Right forelimb (tissue), 1 donor: Measurements from ENCODE around the gene OR51B2.

ENCODE experiments used
- DNase-seq: peaks from one replicate; pipeline ENCODE4 v3.0.0-alpha.2; 2018

Gene OR51B2

DNA sequence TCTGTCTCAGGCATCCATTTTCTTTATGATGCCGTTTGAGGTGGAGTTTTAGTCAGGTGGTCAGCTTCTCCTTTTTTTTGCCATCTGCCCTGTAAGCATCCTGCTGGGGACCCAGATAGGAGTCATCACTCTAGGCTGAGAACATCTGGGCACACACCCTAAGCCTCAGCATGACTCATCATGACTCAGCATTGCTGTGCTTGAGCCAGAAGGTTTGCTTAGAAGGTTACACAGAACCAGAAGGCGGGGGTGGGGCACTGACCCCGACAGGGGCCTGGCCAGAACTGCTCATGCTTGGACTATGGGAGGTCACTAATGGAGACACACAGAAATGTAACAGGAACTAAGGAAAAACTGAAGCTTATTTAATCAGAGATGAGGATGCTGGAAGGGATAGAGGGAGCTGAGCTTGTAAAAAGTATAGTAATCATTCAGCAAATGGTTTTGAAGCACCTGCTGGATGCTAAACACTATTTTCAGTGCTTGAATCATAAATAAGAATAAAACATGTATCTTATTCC lies 43.5 kb downstream of the OR51B2 start:
- no peak for DNase-seq

DNA sequence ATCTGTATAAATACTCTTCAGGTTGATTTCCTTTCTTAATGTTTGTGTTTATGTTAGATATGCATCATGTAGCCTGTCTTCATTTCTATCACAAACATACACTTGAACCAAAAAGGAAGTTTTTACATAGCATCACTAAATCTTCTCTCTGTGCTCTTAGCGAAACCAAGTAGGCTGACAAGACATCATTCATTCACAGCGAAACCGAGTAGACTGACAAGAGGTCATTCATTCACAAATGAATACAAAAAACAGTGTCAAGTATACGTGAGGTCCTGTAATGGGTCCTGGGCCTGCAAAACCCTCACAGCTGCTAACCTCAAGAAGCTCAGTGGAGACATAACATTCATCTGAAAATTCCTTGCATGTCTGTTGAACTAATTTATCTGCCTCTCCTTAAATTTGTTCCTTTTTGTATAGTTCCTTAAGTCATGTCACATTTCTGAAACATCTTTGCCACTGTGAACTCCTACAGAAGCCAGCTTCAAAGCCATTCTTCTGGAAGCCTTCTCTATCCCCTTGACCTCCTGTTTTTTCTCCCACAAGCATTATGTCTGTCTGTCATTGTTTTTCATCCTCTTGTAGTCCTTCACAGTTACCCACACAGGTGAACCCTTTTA lies 44.5 kb downstream of the OR51B2 start:
- no peak for DNase-seq

DNA sequence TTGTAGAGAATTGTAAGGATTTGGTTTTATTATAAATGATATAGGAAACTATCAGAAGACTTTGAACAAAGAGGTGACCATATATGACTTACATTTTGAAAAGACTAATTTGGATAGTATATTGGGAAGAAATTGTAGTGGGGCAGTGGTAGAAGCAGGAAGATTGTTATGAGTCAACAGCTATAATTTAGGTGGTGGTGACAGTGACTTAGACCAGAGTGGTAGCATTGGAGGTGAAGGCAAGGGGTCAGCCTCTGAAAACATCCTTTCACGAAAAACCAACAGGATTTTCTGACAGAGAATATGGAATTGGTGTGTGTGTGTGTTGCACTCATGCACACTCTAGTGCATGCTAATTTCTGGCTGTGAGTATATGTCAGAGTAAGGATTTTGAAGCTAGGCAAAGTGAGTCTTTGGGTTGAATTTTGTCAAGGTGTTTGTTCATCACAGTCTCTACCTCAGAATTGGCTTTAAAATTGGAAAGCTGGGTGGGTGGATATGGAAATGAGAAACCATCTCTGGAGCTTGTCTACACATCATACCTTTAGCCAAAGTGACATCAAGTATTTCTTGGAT lies 46.2 kb downstream of the OR51B2 start:
- DNase-seq = no peak

DNA sequence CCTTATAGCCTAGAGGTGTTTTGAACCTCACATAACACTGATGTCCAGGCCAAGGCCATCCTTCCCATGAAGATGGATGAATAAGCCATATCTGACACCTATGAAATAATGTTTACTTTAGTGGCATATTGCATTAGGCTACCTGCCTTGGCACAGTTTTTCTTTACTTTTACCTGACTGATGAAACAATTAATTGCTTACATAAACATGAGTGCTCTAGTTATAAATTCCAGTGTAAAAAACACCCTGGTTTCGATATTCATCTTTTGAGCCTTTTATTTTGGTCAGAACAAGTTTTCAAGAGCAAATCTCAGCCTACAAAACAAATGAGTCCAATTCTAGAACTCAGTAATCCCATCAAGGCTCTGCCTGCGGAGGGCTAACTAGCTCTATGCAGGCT lies 47.4 kb downstream of the OR51B2 start:
- DNase-seq = no peak

DNA sequence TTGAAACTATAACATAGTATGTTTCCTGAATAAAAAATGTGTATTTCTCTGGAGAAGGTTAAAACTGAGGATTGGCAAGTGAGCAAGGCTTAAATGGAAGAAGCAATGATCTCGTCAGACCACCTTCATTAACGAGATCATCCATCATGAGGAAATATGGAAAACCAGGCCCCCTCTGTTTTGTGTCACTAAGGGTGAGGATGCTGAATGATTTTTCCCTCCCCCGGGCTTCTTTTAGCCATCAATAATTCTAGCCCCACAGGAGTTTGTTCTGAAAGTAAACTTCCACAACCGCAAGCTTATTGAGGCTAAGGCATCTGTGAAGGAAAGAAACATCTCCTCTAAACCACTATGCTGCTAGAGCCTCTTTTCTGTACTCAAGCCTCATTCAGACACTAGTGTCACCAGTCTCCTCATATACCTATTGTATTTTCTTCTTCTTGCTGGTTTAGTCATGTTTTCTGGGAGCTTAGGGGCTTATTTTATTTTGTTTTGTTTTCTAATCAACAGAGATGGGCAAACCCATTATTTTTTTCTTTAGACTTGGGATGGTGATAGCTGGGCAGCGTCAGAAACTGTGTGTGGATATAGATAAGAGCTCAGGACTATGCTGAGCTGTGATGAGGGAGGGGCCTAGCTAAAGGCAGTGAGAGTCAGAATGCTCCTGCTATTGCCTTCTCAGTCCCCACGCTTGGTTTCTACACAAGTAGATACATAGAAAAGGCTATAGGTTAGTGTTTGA lies 48.6 kb downstream of the OR51B2 start:
- DNase-seq = no peak

DNA sequence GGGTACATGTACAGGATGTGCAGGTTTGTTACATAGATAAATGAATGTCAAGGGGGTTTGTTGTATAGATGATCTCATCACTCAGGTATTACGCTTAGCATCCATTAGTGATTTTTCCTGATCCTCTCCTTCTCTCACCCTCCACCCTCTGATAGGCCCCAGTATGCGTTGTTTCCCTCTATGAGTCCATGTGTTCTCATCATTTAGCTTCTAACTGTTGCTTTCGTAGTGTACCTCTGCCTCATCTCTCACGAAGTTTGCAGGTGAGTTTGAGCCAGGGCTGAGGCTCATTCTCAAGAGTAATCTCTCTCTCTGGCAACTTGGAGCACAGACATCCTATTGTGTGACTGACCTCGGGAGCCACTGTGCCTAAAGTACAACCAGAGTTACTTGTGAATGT lies 49.7 kb downstream of the OR51B2 start:
- DNase-seq = no peak
